Measurements from ENCODE around the gene GRID2.

- no peak for TF ChIP-seq CTCF (conservative IDR thresholded peaks at IDR 0.05 in 1 of 2, IDR thresholded peaks at IDR 0.05 in 1 of 2; ENCODE audit: low read depth in 1 of 2, low read length in 2 of 2)
- no peak for TF ChIP-seq EZH2 (IDR thresholded peaks at IDR 0.05; ENCODE audit: low read length, missing control alignments)
These were observed 1415.8 kb downstream of the GRID2 start for GRCh38 chr4:93719552-93719951.

Data from fibroblast of lung (primary cell).